ENCODE results near the gene TMEM59. TPM values are rescaled to one million over a fixed set of nuclear protein-coding genes. Genes with fewer than 3 reads are reported as not detected.
"Not testable (repeated sequence)": the region's sequence is repeated elsewhere in the genome, so short reads cannot be mapped to it uniquely, and the experiment has no call there.

The TMEM59 gene
- total RNA-seq, 1 experiment from 2014 or later, result 269 TPM

- no peak for DNase-seq (ENCODE audit: low read depth)
These were observed 39.5 kb downstream of the TMEM59 start for GRCh38 chr1:54013393-54014008.

- DNase-seq (ENCODE audit: low read depth), result no peak
These were observed 40.1 kb downstream of the TMEM59 start for GRCh38 chr1:54012863-54013262.

- no peak for DNase-seq (ENCODE audit: low read depth)
These were observed 41.0 kb downstream of the TMEM59 start for GRCh38 chr1:54012008-54012325.

- DNase-seq (ENCODE audit: low read depth), result no peak
These were observed 41.5 kb downstream of the TMEM59 start for GRCh38 chr1:54011316-54012007.

GRCh38 chr1:54010415-54011117, 42.4 kb downstream of the TMEM59 start:
- DNase-seq (ENCODE audit: low read depth), result no peak

- DNase-seq (ENCODE audit: low read depth), result no peak
These were observed 43.6 kb downstream of the TMEM59 start for GRCh38 chr1:54009406-54009805.

GRCh38 chr1:54008876-54009275, 44.1 kb downstream of the TMEM59 start:
- DNase-seq (ENCODE audit: low read depth), result no peak

- no peak for DNase-seq (ENCODE audit: low read depth)
These were observed 45.4 kb downstream of the TMEM59 start for GRCh38 chr1:54007613-54008012.

- DNase-seq (ENCODE audit: low read depth), result no peak
These were observed 46.5 kb downstream of the TMEM59 start for GRCh38 chr1:54006508-54006907.

- no peak for DNase-seq (ENCODE audit: low read depth)
These were observed 48.4 kb downstream of the TMEM59 start for GRCh38 chr1:54004481-54005049.

GRCh38 chr1:54003750-54004480, 49.1 kb downstream of the TMEM59 start:
- not testable (repeated sequence) for DNase-seq (ENCODE audit: low read depth)

- DNase-seq (ENCODE audit: low read depth), result no peak
These were observed 49.8 kb downstream of the TMEM59 start for GRCh38 chr1:54003249-54003646.

GRCh38 chr1:54002544-54003248, 50.3 kb downstream of the TMEM59 start:
- no peak for DNase-seq (ENCODE audit: low read depth)

- DNase-seq (ENCODE audit: low read depth), result no peak
These were observed 51.4 kb downstream of the TMEM59 start for GRCh38 chr1:54001591-54001990.

GRCh38 chr1:53999920-54000319, 53.1 kb downstream of the TMEM59 start:
- no peak for DNase-seq (ENCODE audit: low read depth)

GRCh38 chr1:53998223-53998622, 54.8 kb downstream of the TMEM59 start:
- DNase-seq (ENCODE audit: low read depth), result no peak

- DNase-seq (ENCODE audit: low read depth), result no peak
These were observed 57.3 kb downstream of the TMEM59 start for GRCh38 chr1:53995683-53996082.

- not testable (repeated sequence) for DNase-seq (ENCODE audit: low read depth)
These were observed 58.5 kb downstream of the TMEM59 start for GRCh38 chr1:53994516-53994915.

- no peak for DNase-seq (ENCODE audit: low read depth)
These were observed 60.7 kb downstream of the TMEM59 start for GRCh38 chr1:53992085-53992874.

GRCh38 chr1:53987880-53988279, 65.1 kb downstream of the TMEM59 start:
- DNase-seq (ENCODE audit: low read depth), result peak; percentile 13

Data from LHCN-M2 (cell line).